HG03575 (cell line): ENCODE data around the gene PAX8.
"Not testable (repeated sequence)": the region's sequence is repeated elsewhere in the genome, so short reads cannot be mapped to it uniquely, and the experiment has no call there.

Source experiments
- ATAC-seq: cut with Tn5 transposase; IDR thresholded peaks from one replicate; pipeline ENCODE4 v1.9.1; 2021; ENCODE audit not compliant: unreplicated experiment, insufficient number of reproducible peaks, low FRiP score; ENCODE audit errors: extremely low read depth

Gene PAX8

GRCh38 chr2:113298176-113298575, 19.5 kb upstream of the PAX8 start:
- ATAC-seq, result no peak

- ATAC-seq, result not testable (repeated sequence)
Observed at GRCh38 chr2:113297590-113297989, 18.9 kb upstream of the PAX8 start.

DNA sequence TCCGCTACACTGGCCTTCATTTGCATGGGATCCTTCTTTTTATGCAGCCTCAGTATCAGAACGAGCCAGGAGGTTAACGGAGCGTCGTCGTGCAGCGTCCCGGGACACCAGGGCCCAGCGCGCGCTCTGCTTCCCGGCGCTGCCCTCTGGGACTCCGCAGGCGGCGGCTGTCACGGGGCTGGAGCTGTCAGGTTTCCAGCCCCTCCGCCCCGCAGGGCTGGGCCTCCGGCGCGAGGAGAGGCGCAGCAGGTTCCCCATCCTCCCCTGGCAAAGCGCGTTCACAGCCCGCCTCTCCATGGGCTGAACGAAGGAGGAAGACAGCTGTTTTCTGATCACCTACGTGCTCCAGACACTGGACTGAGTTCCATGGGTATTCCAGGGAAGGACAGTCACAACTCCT, 12.5 kb upstream of the PAX8 start:
- no peak for ATAC-seq

- not testable (repeated sequence) for ATAC-seq
Observed at GRCh38 chr2:113288674-113289149, 10.0 kb upstream of the PAX8 start.

GRCh38 chr2:113288117-113288673, 9.5 kb upstream of the PAX8 start:
- not testable (repeated sequence) for ATAC-seq

DNA sequence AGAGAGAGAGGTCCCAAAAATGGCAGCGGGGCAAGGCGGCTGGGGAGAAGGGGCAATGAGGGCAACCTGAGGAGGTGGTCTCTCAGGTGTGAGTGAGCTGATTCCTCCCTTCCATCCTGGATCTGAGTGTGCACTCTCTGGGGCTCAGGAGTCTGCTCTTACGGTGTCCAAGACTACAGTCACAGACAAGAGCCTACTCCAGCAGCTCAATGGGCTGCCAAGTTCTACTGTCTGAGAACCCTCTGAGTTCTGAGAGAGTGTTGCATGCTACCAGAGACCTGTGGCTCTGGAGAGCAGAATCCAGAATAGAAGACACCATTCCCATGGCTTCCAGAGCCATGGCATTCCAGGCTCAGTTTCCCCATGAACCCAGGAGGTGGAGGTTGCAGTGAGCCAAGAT, 7.1 kb upstream of the PAX8 start:
- no peak for ATAC-seq

DNA sequence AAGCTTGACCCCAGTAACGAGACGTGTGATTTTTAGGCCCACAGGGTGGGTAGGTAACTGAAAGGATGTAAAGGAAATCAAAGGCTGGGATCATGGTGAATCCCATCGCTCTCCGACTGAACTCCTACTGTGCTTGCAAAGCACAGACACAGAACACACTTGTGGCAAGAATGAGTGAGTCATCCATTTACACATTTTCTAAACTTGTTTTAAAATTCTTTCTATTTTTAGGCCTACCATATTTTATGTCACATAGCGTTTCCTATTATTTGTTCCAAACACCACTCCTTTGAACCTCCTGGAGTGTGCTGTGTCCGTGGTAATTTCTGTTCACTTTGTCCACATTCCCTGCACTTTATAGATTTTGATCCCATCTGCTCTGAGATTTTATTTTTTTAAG, 6.3 kb upstream of the PAX8 start:
- not testable (repeated sequence) for ATAC-seq

GRCh38 chr2:113284476-113284875, 5.8 kb upstream of the PAX8 start:
- no peak for ATAC-seq

- ATAC-seq, result no peak
Observed at GRCh38 chr2:113283704-113284284, 5.1 kb upstream of the PAX8 start.

- no peak for ATAC-seq
Observed at GRCh38 chr2:113282747-113283533, 4.2 kb upstream of the PAX8 start.

GRCh38 chr2:113281910-113282746, 3.4 kb upstream of the PAX8 start:
- ATAC-seq, result no peak

- no peak for ATAC-seq
Observed at GRCh38 chr2:113278073-113278741, 514 bp downstream of the PAX8 start.

DNA sequence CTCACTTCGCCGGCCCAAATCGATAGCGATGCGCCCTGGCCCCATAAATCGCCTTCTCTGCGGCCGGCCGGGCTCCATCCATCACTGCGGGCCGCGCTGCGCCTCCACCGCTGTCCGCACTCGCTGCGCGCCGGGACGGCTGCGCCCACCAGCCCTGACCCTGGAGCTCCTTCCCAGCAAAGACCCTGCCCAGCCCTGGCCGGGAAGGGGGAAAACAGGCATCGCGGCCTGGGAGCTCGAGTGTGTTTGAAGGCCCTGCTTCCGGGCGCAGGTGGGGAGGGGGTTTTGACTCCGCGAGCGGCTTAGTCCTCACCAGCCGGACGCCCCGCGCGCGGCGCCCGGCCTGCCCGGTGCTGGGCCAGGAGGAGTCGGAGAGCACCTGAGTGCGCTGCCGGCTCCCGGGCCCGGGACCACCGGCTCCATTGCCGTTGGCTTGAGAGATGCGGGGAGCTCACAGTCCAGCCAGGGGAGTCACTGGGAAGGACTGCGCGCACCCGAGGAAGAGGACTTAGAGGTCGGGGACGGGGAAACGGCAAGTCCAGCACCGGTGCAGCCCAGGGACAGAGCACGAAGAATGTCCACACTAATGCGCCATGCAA, 1.1 kb downstream of the PAX8 start:
- ATAC-seq, result no peak

DNA sequence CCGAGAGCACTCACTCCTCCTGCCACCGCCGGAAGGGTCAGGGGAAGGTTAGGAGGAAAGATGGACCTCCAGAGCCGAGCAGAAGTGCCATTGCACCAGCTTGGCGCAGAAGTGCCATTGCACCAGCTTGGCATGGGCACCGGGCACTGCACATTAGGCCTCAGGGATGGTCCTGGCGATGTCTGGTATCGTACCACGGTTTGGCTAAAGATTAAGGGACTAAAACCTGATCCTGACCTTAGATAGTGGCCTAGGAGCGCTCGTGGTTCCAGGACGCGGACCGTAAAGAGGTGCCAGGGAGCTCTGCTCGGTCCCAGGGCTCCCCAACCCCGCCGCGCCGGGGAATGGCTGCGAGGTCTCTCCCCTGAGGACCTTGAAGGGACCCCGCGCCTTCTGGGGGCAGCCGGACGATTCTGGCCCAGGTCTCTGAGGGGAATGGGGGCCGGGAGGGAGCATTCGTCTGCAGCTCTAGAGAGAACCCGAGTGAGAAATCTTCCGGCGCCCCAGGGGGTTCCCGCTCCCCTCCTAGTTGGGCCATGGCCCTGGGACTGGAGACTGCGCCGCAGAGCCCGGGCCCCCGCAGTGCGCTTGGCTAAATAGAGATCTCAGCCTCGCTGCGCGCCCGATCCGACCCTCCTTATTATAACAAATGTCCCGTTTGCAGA, 1.8 kb downstream of the PAX8 start:
- ATAC-seq, result no peak

DNA sequence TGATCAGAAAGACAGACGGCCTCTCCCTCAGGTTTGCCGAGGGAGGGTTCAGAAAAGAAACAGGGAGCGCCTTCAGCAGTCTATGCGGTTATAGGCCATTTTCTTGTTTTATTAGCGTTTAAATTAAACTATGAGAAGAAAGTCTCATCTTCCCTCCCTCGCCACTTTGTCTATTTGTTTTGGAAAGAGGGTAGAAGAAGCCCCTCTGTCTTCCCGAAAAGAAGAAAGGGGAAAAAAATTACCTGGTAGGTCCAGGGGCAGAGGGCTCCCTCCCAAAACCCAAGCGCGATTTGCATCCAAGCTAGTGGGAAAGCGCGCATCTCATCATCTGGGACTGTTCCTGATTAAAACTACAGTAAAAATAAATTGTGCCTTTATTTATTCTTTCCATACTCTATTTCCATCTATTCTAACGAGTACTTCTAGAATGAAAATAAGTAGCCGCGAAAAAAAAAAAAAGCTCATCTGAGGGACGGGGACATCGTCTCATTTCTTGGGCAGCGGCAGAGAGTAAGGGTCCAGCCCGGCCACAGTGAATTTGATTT, 2.4 kb downstream of the PAX8 start:
- no peak for ATAC-seq

- ATAC-seq, result no peak
Observed at GRCh38 chr2:113275556-113276215, 3.0 kb downstream of the PAX8 start.

DNA sequence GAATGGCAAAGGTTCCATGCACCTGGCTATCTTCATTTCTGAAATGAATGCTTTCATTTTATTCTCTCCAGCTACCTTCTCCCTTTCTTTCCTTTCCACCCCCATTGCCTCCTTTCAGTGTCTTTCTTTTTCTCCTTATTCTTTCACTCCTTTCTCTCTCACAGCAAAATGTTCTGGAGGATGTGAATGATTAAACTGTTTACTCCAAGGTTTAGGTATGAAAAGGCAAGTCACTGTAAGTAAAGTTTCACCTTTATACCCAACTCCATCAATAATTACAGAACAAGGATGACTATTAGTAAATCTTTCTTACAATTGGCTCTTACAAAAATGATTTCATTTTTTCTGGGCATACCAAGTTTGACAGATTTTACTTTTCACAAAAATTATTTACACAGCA, 4.3 kb downstream of the PAX8 start:
- ATAC-seq, result no peak
